Right lobe of liver (tissue), 6 donors: ENCODE measurements around the gene MMS19. TPM values are rescaled to one million over a fixed set of nuclear protein-coding genes. Genes with fewer than 3 reads are reported as not detected.

ENCODE experiments used
- ATAC-seq, 4 donors: fragments of 200-7000 bp; cut with Tn5 transposase; one replicate each; pipeline ENCODE4 v1.9.1; 2020; ENCODE audit warnings: mild to moderate bottlenecking in 4 of 4, moderate library complexity in 4 of 4
- DNase-seq, 3 donors: peaks; one replicate each; pipeline ENCODE4 v3.0.0-alpha.2; 2020
- H3K27ac ChIP-seq, 3 donors: fragments of 200-600 bp; one replicate each; pipeline ENCODE4 v1.8.0; 2022
- H3K27me3 ChIP-seq, 2 donors: fragments of 200-600 bp; one replicate each; pipeline ENCODE4 v1.8.0; 2022
- H3K36me3 ChIP-seq, 4 donors: fragments of 200-600 bp; sonication (generic) in 1 of 4; one replicate each; pipeline versions ENCODE4 v1.5.1 to v1.8.0; 2017 to 2022; ENCODE audit warnings: control low read depth in 1 of 4
- H3K4me1 ChIP-seq, 4 donors: fragments of 200-600 bp; sonication (generic) in 1 of 4; one replicate each; pipeline versions ENCODE4 v1.5.1 to v1.8.0; 2017 to 2022; ENCODE audit warnings: control low read depth in 1 of 4
- H3K4me3 ChIP-seq, 3 donors: fragments of 200-600 bp; one replicate each; pipeline ENCODE4 v1.8.0; 2022
- H3K9me3 ChIP-seq, 4 donors: fragments of 200-600 bp; sonication (generic) in 1 of 4; one replicate each; pipeline versions ENCODE4 v1.5.1 to v1.8.0; 2017 to 2022; ENCODE audit warnings: control low read depth in 1 of 4
- CTCF ChIP-seq, 4 donors: fragments of 200-600 bp in 3 of 4; fragments of 450-650 bp in 1 of 4; IDR thresholded peaks; one replicate each; pipeline versions ENCODE4 v1.5.1 to v1.8.0; 2016 to 2022; ENCODE audit warnings: antibody characterized with exemption in 4 of 4, mild to moderate bottlenecking in 2 of 4
- POLR2A ChIP-seq: fragments of 450-650 bp; IDR thresholded peaks from one replicate; pipeline ENCODE4 v1.6.1; 2017; ENCODE audit warnings: antibody characterized with exemption, mild to moderate bottlenecking
- WGBS: methylation state at CpG from one replicate; pipeline ENCODE4 v1.1.6; 2018; ENCODE audit warnings: low coverage, low lambda C conversion rate; ENCODE audit not compliant: insufficient coverage; ENCODE audit errors: missing lambda C conversion rate; 5-methylcytosine and 5-hydroxymethylcytosine counted together
- intact Hi-C, 2 donors: fragments of 100-400 bp; cut with DNase I; formaldehyde crosslinking; loops; one replicate each; pipeline versions ENCODE4 v1.11.2 to v1.14.1; 2022
- small RNA-seq, 2 experiments: library from RNA; depleted of rRNA; stranded (forward); fragments of <200 nt; gene quantifications; one replicate each; pipeline ENCODE3, GENCODE V24; 2016
- total RNA-seq, 6 experiments: library from RNA; depleted of rRNA in 2 of 6; stranded (reverse); fragments of >200 nt in 2 of 6; fragmentation: NEBNext Ultra II Directional in 3 of 6; extraction: Animal tissue kit (Norgen Biotek cat#: 25700) in 3 of 6; gene quantifications; one replicate each; pipeline versions ENCODE4 v1.1.0 to v1.2.4, GENCODE V29; 2016 to 2023
- donor health status: DM: no; HTN: yes; CAD: no.
- donor health status: DM: no; HTN: no; CAD: no.
- donor health status: DM: no; HTN: no; CAD: no.
- donor health status: DM: no; HTN: yes; CAD: no.
- donor health status: DM: no; HTN: yes; CAD: no.

Gene MMS19
- total RNA-seq, 6 experiments from 2014 or later, result 18.7 to 40.7 (median 20.3) TPM

- H3K4me1 ChIP-seq, result no peaks in the 10 kb centered on the region
- intact Hi-C loops, result no loop called here
- ATAC-seq, result no peak
- TF ChIP-seq POLR2A (no peak), CTCF (IDR thresholded peaks at IDR 0.05) (no peak)
- no peak overlapping the region for H3K4me3 ChIP-seq
- 61% methylated on average over 6 of the region's 6 CpGs for WGBS
- H3K27ac ChIP-seq, result no peak overlapping the region
- H3K36me3 ChIP-seq, result no peaks in the 10 kb centered on the region
- H3K9me3 ChIP-seq, result no peaks in the 10 kb centered on the region
- DNase-seq, result no peak
- H3K27me3 ChIP-seq, result no peaks in the 10 kb centered on the region
Observed at GRCh38 chr10:97416565-97416964, 81.7 kb downstream of the MMS19 start.

- DNase-seq, result no peak
- intact Hi-C loops, result no loop called here
- no peak overlapping the region for H3K27ac ChIP-seq
- H3K4me1 ChIP-seq, result no peaks in the 10 kb centered on the region
- H3K9me3 ChIP-seq, result no peaks in the 10 kb centered on the region
- no peak overlapping the region for H3K4me3 ChIP-seq
- H3K27me3 ChIP-seq, result no peaks in the 10 kb centered on the region
- WGBS, result 73% methylated on average over 9 of the region's 10 CpGs
- TF ChIP-seq POLR2A, result no peak
- TF ChIP-seq CTCF (IDR thresholded peaks at IDR 0.05), result no peak
- no peak for ATAC-seq
- H3K36me3 ChIP-seq, result no peaks in the 10 kb centered on the region
Observed at GRCh38 chr10:97412891-97413304, 85.3 kb downstream of the MMS19 start.

- H3K4me1 ChIP-seq, result peaks cover 0 to 10% (median 0%) of the 10 kb centered on the region in 4 donors
- no peak for ATAC-seq
- no peak for DNase-seq
- H3K4me3 ChIP-seq, result no peak overlapping the region
- WGBS, result 61% methylated on average over 2 of the region's 4 CpGs
- no peaks in the 10 kb centered on the region for H3K27me3 ChIP-seq
- no peaks in the 10 kb centered on the region for H3K36me3 ChIP-seq
- no peaks in the 10 kb centered on the region for H3K9me3 ChIP-seq
- no peak overlapping the region for H3K27ac ChIP-seq
- intact Hi-C loops, result no loop called here
- no peak for TF ChIP-seq POLR2A
- TF ChIP-seq CTCF (IDR thresholded peaks at IDR 0.05), result no peak
Observed at GRCh38 chr10:97411406-97411805, 86.8 kb downstream of the MMS19 start.

GRCh38 chr10:97408496-97408992 lies 89.7 kb downstream of the MMS19 start:
- ATAC-seq (peak in 3 of 4 donors; percentile 5 to 25 (median 7)), DNase-seq (no peak)
- Histone ChIP-seq H3K27ac (peak overlapping the region in 1 of 3 donors; percentile 31), H3K9me3 (no peaks in the 10 kb centered on the region), H3K36me3 (no peaks in the 10 kb centered on the region), H3K27me3 (no peaks in the 10 kb centered on the region), H3K4me3 (no peak overlapping the region), H3K4me1 (peaks cover 0 to 10% (median 0%) of the 10 kb centered on the region in 4 donors)
- TF ChIP-seq CTCF (IDR thresholded peaks at IDR 0.05), result no peak
- intact Hi-C loops, result no loop called here
- 49% methylated on average over 5 of the region's 10 CpGs for WGBS

Small RNA genes within 50 kb of the gene (small RNA-seq; reads per million reads assigned to genes)
- 0 reads per million in 2 experiments for gene RF00019

Other genes starting within 250 kb of the MMS19 start
- 1 to 10 TPM; 2.3 to 5.5 (median 3.4) TPM for gene ARHGAP19, start 205.8 kb downstream of the MMS19 start, total RNA-seq
- gene FRAT1, start 179.2 kb downstream of the MMS19 start, total RNA-seq, result 1 to 10 TPM; 3.5 to 8.5 (median 7.4) TPM
- gene FRAT2, start 163.7 kb downstream of the MMS19 start, total RNA-seq, result 10 to 100 TPM in 2 of 6 experiments, 1 to 10 TPM in 4; 8.3 to 11.4 (median 9.7) TPM
- 10 to 100 TPM in 3 of 6 experiments, 1 to 10 TPM in 3; 6.7 to 23.2 (median 10.2) TPM for gene RRP12, start 97.1 kb downstream of the MMS19 start, total RNA-seq
- 100 to 1,000 TPM; 100 to 228 (median 162) TPM for gene PGAM1, start 72.2 kb downstream of the MMS19 start, total RNA-seq
- 10 to 100 TPM in 5 of 6 experiments, 1 to 10 TPM in 1; 9.2 to 19.1 (median 11.8) TPM for gene EXOSC1, start 52.4 kb downstream of the MMS19 start, total RNA-seq
- gene ZDHHC16, start 52.2 kb downstream of the MMS19 start, total RNA-seq, result 10 to 100 TPM; 15.8 to 27.0 (median 22.8) TPM
- 1 to 10 TPM; 5.4 to 8.8 (median 7.0) TPM for gene UBTD1, start 502 bp upstream of the MMS19 start, total RNA-seq
- under 1 TPM in 4 of 6 experiments, not detected in 2; 0.28 to 0.81 (median 0.50) TPM for gene ANKRD2, start 74.4 kb upstream of the MMS19 start, total RNA-seq
- 10 to 100 TPM; 16.8 to 92.9 (median 36.5) TPM for gene HOGA1, start 86.0 kb upstream of the MMS19 start, total RNA-seq
- 1 to 10 TPM in 5 of 6 experiments, not detected in 1; 1.2 to 4.1 (median 2.2) TPM for gene C10orf62, start 91.3 kb upstream of the MMS19 start, total RNA-seq
- 1 to 10 TPM in 4 of 6 experiments, under 1 TPM in 2; 0.69 to 3.9 (median 1.6) TPM for gene MORN4, start 135.1 kb upstream of the MMS19 start, total RNA-seq
- 10 to 100 TPM in 3 of 6 experiments, 1 to 10 TPM in 3; 6.2 to 18.1 (median 11.4) TPM for gene PI4K2A, start 142.2 kb upstream of the MMS19 start, total RNA-seq
- 10 to 100 TPM; 10.3 to 27.0 (median 20.2) TPM for gene AVPI1, start 188.8 kb upstream of the MMS19 start, total RNA-seq
- 1 to 10 TPM; 1.5 to 3.1 (median 2.3) TPM for gene MARVELD1, start 215.3 kb upstream of the MMS19 start, total RNA-seq
- 10 to 100 TPM in 5 of 6 experiments, 1 to 10 TPM in 1; 9.2 to 19.3 (median 12.6) TPM for gene ZFYVE27, start 238.7 kb upstream of the MMS19 start, total RNA-seq